B cell (primary cell): ENCODE measurements around the gene AQP9.
"Not testable (repeated sequence)": the region's sequence is repeated elsewhere in the genome, so short reads cannot be mapped to it uniquely, and the experiment has no call there.

Source experiments
- CTCF ChIP-seq: fragments of 200-600 bp; IDR thresholded peaks from one replicate; pipeline ENCODE4 v1.8.0; 2022; ENCODE audit warnings: antibody characterized with exemption, mild to moderate bottlenecking
- EZH2 ChIP-seq: IDR thresholded peaks from 2 replicates; pipeline ENCODE4 v1.6.1; 2012; ENCODE audit warnings: borderline replicate concordance, low read depth, mild to moderate bottlenecking, moderate library complexity, low read length; ENCODE audit not compliant: insufficient read depth, poor library complexity, severe bottlenecking

GRCh38 chr15:58208217-58208616 lies 70.0 kb downstream of the AQP9 start:
- TF ChIP-seq CTCF, EZH2: not testable (repeated sequence)
